ENCODE measurements around the gene HYAL3.

DNA sequence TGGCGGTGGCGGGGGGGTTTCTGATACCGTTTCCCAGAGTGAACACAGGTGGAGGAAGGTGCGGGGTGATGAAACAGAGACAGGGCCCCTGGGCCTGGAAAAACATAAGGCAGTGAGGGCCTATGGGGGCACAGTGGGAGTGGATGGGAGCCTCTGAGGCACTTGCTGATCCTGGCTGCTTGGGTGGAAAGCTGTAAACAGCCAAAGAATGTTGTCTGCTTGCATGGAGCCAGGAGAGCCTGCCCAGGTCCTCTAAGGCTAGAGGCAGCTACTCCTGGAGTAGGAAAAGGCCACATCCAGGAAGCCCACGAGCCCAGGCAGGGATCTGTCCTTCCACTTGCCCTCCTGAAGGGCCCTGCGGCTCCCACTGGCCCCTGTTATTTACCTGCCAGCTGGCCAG, 33.2 kb downstream of the HYAL3 start:
- TF ChIP-seq, protein P1, sequence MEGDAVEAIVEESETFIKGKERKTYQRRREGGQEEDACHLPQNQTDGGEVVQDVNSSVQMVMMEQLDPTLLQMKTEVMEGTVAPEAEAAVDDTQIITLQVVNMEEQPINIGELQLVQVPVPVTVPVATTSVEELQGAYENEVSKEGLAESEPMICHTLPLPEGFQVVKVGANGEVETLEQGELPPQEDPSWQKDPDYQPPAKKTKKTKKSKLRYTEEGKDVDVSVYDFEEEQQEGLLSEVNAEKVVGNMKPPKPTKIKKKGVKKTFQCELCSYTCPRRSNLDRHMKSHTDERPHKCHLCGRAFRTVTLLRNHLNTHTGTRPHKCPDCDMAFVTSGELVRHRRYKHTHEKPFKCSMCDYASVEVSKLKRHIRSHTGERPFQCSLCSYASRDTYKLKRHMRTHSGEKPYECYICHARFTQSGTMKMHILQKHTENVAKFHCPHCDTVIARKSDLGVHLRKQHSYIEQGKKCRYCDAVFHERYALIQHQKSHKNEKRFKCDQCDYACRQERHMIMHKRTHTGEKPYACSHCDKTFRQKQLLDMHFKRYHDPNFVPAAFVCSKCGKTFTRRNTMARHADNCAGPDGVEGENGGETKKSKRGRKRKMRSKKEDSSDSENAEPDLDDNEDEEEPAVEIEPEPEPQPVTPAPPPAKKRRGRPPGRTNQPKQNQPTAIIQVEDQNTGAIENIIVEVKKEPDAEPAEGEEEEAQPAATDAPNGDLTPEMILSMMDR (IDR thresholded peaks at IDR 0.05): no peak
- no peak for TF ChIP-seq EZH2 (IDR thresholded peaks at IDR 0.05; ENCODE audit: borderline replicate concordance, insufficient read depth, low read depth, low read length, poor library complexity, severe bottlenecking)

Measured in B cell (primary cell).